IMR-90 (cell line): ENCODE data around the gene HUNK.

Experiments
- CEBPB ChIP-seq: IDR thresholded peaks from 2 replicates; pipeline ENCODE4 v1.6.1; 2012; ENCODE audit warnings: low read depth, low read length, improper control_type of control experiment
- CTCF ChIP-seq: conservative IDR thresholded peaks from 2 replicates; pipeline ENCODE4 v1.5.1; 2012; ENCODE audit warnings: mild to moderate bottlenecking, low read depth, low read length, improper control_type of control experiment
- MXI1 ChIP-seq: IDR thresholded peaks from 2 replicates; pipeline ENCODE4 v1.6.1; 2012; ENCODE audit warnings: low read depth, mild to moderate bottlenecking, low read length, moderate library complexity, borderline replicate concordance
- NFE2L2 ChIP-seq: fragments of 150-350 bp; IDR thresholded peaks from 2 replicates; pipeline ENCODE4 v1.6.1; 2016; ENCODE audit warnings: low read depth, mild to moderate bottlenecking, low read length
- POLR2A ChIP-seq: IDR thresholded peaks from 2 replicates; pipeline ENCODE4 v1.6.1; 2012; ENCODE audit warnings: mild to moderate bottlenecking, low read depth, low read length
- RAD21 ChIP-seq: IDR thresholded peaks from 2 replicates; pipeline ENCODE4 v1.6.1; 2012; ENCODE audit warnings: low read length, improper control_type of control experiment
- RFX5 ChIP-seq: IDR thresholded peaks from 2 replicates; pipeline ENCODE4 v1.8.0; 2012; ENCODE audit warnings: low read depth, mild to moderate bottlenecking, low read length, moderate library complexity
- SMC3 ChIP-seq: fragments of 150-350 bp; IDR thresholded peaks from 2 replicates; pipeline ENCODE4 v1.6.1; 2016; ENCODE audit warnings: low read depth, mild to moderate bottlenecking, antibody characterized with exemption, low read length, moderate library complexity
- USF2 ChIP-seq: fragments of 150-350 bp; IDR thresholded peaks from 2 replicates; pipeline ENCODE4 v1.6.1; 2017; ENCODE audit warnings: mild to moderate bottlenecking, antibody characterized with exemption, low read length, low read depth

- TF ChIP-seq CTCF (no peak), POLR2A (no peak), USF2 (no peak), CEBPB (no peak), NFE2L2 (no peak), RAD21 (no peak), RFX5 (no peak), MXI1 (no peak), SMC3 (no peak)
Observed at GRCh38 chr21:31972622-31973021, 99.8 kb downstream of the HUNK start.
